ENCODE results near the gene AGTPBP1.

Gene AGTPBP1

DNA sequence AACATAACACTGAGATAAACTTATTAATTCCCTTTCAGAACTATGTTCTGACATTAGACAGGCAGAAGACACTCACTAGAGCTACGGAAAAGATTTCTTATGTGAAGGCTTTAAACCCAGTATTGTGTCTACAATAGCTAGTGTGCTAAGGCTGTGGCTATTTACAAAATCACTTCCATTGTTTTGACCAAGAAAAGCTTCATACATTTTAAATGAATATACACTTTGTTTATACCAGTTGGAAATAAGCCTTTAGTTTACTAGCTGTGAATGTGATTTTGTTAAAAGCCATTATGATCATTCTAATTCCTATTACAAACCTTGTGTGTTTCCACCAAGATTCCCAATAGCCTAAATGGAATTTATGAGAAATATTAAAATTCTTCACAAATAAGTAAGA is 83.0 kb downstream of the AGTPBP1 start:
- TF ChIP-seq, protein P1, sequence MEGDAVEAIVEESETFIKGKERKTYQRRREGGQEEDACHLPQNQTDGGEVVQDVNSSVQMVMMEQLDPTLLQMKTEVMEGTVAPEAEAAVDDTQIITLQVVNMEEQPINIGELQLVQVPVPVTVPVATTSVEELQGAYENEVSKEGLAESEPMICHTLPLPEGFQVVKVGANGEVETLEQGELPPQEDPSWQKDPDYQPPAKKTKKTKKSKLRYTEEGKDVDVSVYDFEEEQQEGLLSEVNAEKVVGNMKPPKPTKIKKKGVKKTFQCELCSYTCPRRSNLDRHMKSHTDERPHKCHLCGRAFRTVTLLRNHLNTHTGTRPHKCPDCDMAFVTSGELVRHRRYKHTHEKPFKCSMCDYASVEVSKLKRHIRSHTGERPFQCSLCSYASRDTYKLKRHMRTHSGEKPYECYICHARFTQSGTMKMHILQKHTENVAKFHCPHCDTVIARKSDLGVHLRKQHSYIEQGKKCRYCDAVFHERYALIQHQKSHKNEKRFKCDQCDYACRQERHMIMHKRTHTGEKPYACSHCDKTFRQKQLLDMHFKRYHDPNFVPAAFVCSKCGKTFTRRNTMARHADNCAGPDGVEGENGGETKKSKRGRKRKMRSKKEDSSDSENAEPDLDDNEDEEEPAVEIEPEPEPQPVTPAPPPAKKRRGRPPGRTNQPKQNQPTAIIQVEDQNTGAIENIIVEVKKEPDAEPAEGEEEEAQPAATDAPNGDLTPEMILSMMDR (conservative IDR thresholded peaks at IDR 0.05; ENCODE audit: low read length) = no peak
- H3K4me3 ChIP-seq (ENCODE audit: low read length) = no peak overlapping the region
- DNase-seq (ENCODE audit: low read depth) = no peak

- TF ChIP-seq, protein P1 (conservative IDR thresholded peaks at IDR 0.05; ENCODE audit: low read length) = no peak
- no peak for DNase-seq (ENCODE audit: low read depth)
- H3K4me3 ChIP-seq (ENCODE audit: low read length) = no peak overlapping the region
These were observed 88.6 kb downstream of the AGTPBP1 start for GRCh38 chr9:85653153-85653552.

DNA sequence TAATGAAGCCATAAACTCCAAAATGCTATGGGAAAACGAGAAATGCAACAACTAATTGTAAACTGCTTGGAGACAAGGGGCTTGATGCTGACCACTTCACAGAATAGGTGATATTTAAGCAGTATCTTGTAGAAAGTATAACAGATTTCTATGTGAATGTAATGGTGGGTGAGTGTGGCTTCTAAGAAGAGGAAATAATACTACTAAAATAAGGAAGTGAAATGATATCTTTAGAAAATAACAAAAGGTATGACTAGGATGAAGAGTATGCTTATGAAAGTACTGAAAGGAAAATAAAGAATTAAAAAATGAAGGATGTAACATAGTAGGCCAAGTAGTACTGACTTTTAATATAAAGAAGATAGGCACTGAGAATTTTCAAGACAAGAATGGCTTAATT is 94.2 kb downstream of the AGTPBP1 start:
- no peak overlapping the region for H3K4me3 ChIP-seq (ENCODE audit: low read length)
- TF ChIP-seq, protein P1 (conservative IDR thresholded peaks at IDR 0.05; ENCODE audit: low read length) = no peak
- no peak for DNase-seq (ENCODE audit: low read depth)

DNA sequence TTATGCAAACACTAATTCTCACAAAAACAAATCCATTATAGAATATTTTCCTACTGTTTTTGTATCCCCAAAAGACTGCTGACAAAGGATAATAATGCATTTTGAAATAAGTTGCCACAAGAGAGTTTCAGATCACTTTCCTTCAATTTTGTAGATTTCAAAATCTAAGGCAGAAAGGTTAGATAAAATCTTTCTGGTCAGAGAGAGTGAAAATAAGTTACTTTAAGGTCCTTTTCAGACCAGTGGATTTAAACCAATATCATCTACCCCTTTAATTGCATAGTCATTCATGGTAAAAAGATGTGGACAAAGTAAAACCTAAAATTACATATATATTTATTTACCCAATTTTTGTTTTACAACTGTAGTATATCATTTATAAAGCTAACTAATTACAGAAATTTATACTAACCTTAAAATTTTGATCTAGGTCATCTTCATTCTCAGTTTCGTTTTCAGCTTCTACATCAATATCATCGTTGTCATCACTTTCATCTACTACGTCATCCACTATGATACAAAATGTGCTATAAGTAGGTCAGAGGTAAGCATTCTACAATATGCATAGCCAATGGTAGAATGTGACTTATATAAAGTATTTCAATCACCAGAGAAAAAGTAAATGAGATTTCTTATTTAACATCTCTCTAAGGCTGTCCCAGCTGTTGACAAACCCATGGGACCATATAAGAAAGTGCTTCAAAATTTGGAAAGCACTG is 95.7 kb downstream of the AGTPBP1 start:
- no peak overlapping the region for H3K4me3 ChIP-seq (ENCODE audit: low read length)
- TF ChIP-seq, protein P1 (conservative IDR thresholded peaks at IDR 0.05; ENCODE audit: low read length) = no peak
- no peak for DNase-seq (ENCODE audit: low read depth)

- H3K4me3 ChIP-seq (ENCODE audit: low read length) = no peak overlapping the region
- DNase-seq (ENCODE audit: low read depth) = no peak
- TF ChIP-seq, protein P1 (conservative IDR thresholded peaks at IDR 0.05; ENCODE audit: low read length) = no peak
These were observed 101.3 kb downstream of the AGTPBP1 start for GRCh38 chr9:85640425-85640824.

GRCh38 chr9:85639675-85640186 is 102.0 kb downstream of the AGTPBP1 start:
- DNase-seq (ENCODE audit: low read depth) = no peak
- TF ChIP-seq, protein P1 (conservative IDR thresholded peaks at IDR 0.05; ENCODE audit: low read length) = no peak
- H3K4me3 ChIP-seq (ENCODE audit: low read length) = no peak overlapping the region

DNA sequence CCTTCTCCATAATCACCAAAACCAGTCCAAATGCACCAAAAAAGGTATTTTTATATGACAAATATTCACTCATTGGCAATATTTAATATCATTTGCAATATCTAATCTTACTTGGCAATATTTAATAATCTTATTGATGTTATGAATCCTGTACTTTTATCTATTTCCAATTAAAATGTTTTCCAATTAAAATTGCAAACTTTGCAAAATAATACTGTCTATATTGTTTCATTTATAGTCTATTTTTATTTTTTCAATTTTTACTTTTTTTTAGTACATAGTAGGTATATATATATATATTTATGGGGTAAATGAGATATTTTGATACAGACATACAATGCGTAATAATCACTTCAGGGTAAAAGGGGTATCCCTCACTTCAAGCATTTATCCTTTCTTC is 109.9 kb downstream of the AGTPBP1 start:
- TF ChIP-seq, protein P1 (conservative IDR thresholded peaks at IDR 0.05; ENCODE audit: low read length) = no peak
- DNase-seq (ENCODE audit: low read depth) = no peak
- H3K4me3 ChIP-seq (ENCODE audit: low read length) = no peak overlapping the region
